ENCODE results near the gene CDNF.
A peak's percentile ranks its signal among the peaks of the same experiment; 100 is the strongest.

CDNF gene

DNA sequence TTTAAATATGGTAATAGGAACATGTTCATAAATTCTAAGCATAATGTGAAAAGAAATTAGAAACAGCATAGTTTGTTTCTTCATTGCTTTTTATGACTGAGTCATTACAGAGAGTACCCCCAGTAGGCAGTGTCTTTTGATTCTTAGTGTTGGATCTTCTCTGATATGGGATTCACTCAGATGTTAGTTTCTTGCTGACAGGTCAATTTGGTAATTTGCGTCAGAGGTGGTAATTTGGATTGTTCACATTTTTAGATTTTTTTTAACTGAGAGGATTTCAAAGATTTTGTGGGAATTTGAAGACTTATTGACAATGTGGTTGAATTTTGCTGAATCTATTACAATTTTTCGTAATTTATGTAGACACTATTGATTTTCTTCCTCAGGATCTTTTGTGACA is 2.3 kb upstream of the CDNF start:
- Histone ChIP-seq H3K9ac (ENCODE audit: low read depth in 1 of 2, low read length in 2 of 2) (no peak overlapping the region), H3K9me3 (ENCODE audit: control insufficient read depth in 2 of 2, low read length in 2 of 2) (no peaks in the 10 kb centered on the region), H3K27me3 (ENCODE audit: control insufficient read depth in 2 of 2, insufficient read depth in 2 of 2, low read length in 2 of 2) (no peaks in the 10 kb centered on the region), H3K27ac (ENCODE audit: low read depth in 2 of 2, low read length in 2 of 2) (no peak overlapping the region), H3K4me3 (ENCODE audit: low read length in 2 of 2) (no peak overlapping the region), H3K4me1 (ENCODE audit: control insufficient read depth in 2 of 2, insufficient read depth in 2 of 2, low read length in 2 of 2) (peaks cover 5 to 7% of the 10 kb centered on the region in 2 donors), H3K36me3 (ENCODE audit: control insufficient read depth in 2 of 2, insufficient read depth in 2 of 2, low read length in 2 of 2) (peaks cover 40 to 41% of the 10 kb centered on the region in 2 donors)

DNA sequence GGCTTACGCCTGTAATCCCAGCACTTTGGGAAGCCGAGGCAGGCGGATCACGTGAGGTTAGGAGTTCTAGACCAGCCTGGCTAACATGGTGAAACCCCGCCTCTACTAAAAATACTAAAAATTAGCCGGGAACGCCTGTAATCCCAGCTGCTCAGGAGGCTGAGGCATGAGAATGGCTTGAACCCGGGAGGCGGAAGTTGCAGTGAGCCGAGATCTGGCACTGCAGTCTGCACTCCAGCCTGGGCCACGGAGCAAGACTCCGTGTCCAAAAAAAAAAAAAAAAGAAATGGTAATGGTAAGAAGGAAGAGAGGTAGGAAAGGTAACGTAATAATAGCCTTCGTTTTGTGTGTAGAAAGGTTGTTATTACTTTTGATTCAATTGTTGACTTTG is 1.5 kb upstream of the CDNF start:
- H3K36me3 ChIP-seq (ENCODE audit: control insufficient read depth in 2 of 2, insufficient read depth in 2 of 2, low read length in 2 of 2) = peaks cover 34% of the 10 kb centered on the region in 2 donors
- peak overlapping the region; percentile 92 to 96 for H3K27ac ChIP-seq (ENCODE audit: low read depth in 2 of 2, low read length in 2 of 2)

GRCh38 chr10:14838582-14839304 is 906 bp upstream of the CDNF start:
- Histone ChIP-seq H3K9me3 (ENCODE audit: control insufficient read depth in 2 of 2, low read length in 2 of 2) (no peaks in the 10 kb centered on the region), H3K4me1 (ENCODE audit: control insufficient read depth in 2 of 2, insufficient read depth in 2 of 2, low read length in 2 of 2) (peaks cover 5 to 12% of the 10 kb centered on the region in 2 donors), H3K36me3 (ENCODE audit: control insufficient read depth in 2 of 2, insufficient read depth in 2 of 2, low read length in 2 of 2) (peaks cover 28 to 29% of the 10 kb centered on the region in 2 donors), H3K27ac (ENCODE audit: low read depth in 2 of 2, low read length in 2 of 2) (peak overlapping the region; percentile 92 to 96), H3K27me3 (ENCODE audit: control insufficient read depth in 2 of 2, insufficient read depth in 2 of 2, low read length in 2 of 2) (no peaks in the 10 kb centered on the region), H3K9ac (ENCODE audit: low read depth in 1 of 2, low read length in 2 of 2) (peak overlapping the region; percentile 97 to 98), H3K4me3 (ENCODE audit: low read length in 2 of 2) (peak overlapping the region; percentile 90 to 95)

More for the DNA sequence above, 1.5 kb upstream of the CDNF start:
- Histone ChIP-seq H3K4me1 (ENCODE audit: control insufficient read depth in 2 of 2, insufficient read depth in 2 of 2, low read length in 2 of 2) (peaks cover 5 to 12% of the 10 kb centered on the region in 2 donors), H3K4me3 (ENCODE audit: low read length in 2 of 2) (peak overlapping the region; percentile 90 to 95), H3K9ac (ENCODE audit: low read depth in 1 of 2, low read length in 2 of 2) (peak overlapping the region; percentile 97 to 98), H3K9me3 (ENCODE audit: control insufficient read depth in 2 of 2, low read length in 2 of 2) (no peaks in the 10 kb centered on the region), H3K27me3 (ENCODE audit: control insufficient read depth in 2 of 2, insufficient read depth in 2 of 2, low read length in 2 of 2) (no peaks in the 10 kb centered on the region)

DNA sequence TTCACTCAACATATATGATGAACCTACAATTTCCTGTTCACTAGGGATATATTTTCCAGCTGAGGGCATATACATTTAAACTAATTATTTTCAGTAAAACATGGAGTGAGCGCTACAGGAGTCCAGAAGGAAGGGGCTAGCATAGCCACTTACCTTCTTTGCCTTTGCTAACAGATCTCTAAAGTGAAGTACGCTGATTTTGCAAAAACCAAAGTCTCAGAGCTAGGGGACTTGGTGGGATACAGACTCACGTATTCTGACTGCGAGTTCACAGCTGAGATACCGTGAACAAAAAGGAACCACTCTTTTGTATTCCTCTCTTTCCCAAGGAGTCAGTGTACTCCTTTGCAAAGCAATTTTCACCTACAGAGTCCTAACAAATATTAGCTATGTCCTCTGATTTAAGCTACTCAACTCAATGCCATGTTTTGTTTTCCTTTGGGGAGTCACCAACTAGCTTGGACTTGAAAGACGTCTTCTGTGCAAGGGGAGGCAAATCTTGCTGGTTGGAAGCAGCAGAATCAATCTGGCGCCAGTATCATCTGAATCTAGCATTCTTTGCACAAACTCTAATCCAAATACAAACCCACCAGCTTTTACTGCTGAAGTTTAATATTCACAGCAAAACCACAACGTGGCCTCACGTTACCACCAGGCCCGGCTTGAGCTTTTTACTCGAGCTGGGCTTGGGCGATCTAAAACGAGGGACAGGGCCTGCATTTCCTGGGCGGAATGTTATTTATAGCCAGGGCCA is 657 bp downstream of the CDNF start:
- Histone ChIP-seq H3K4me3 (ENCODE audit: low read length in 2 of 2) (peak overlapping the region; percentile 80 to 95), H3K9ac (ENCODE audit: low read depth in 1 of 2, low read length in 2 of 2) (peak overlapping the region; percentile 96 to 97), H3K36me3 (ENCODE audit: control insufficient read depth in 2 of 2, insufficient read depth in 2 of 2, low read length in 2 of 2) (peaks cover 12 to 13% of the 10 kb centered on the region in 2 donors), H3K27me3 (ENCODE audit: control insufficient read depth in 2 of 2, insufficient read depth in 2 of 2, low read length in 2 of 2) (no peaks in the 10 kb centered on the region), H3K9me3 (ENCODE audit: control insufficient read depth in 2 of 2, low read length in 2 of 2) (no peaks in the 10 kb centered on the region), H3K4me1 (ENCODE audit: control insufficient read depth in 2 of 2, insufficient read depth in 2 of 2, low read length in 2 of 2) (peaks cover 5 to 12% of the 10 kb centered on the region in 2 donors), H3K27ac (ENCODE audit: low read depth in 2 of 2, low read length in 2 of 2) (peak overlapping the region; percentile 93 to 96)

DNA sequence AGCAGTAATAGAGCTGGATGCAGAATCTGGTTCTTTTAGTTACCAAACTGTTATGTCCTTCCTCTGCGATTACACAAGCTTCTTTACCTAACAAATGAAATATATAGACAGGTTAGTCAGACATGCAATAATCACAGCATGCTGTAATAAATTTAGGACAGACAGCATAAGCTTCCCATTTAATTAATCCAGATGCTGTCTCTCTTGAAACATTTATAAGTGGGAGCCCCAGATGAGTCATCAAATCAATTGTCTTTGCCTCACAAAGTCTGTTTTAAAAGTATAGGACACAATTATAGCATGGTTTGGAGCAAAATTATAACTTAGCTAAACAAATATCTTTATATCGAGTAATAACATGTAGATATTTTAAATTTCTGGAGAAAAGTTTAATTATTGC is 1.6 kb downstream of the CDNF start:
- no peaks in the 10 kb centered on the region for H3K27me3 ChIP-seq (ENCODE audit: control insufficient read depth in 2 of 2, insufficient read depth in 2 of 2, low read length in 2 of 2)
- H3K4me1 ChIP-seq (ENCODE audit: control insufficient read depth in 2 of 2, insufficient read depth in 2 of 2, low read length in 2 of 2) = peaks cover 5 to 12% of the 10 kb centered on the region in 2 donors
- no peak overlapping the region for H3K4me3 ChIP-seq (ENCODE audit: low read length in 2 of 2)
- no peak overlapping the region for H3K9ac ChIP-seq (ENCODE audit: low read depth in 1 of 2, low read length in 2 of 2)
- no peak overlapping the region for H3K27ac ChIP-seq (ENCODE audit: low read depth in 2 of 2, low read length in 2 of 2)
- H3K36me3 ChIP-seq (ENCODE audit: control insufficient read depth in 2 of 2, insufficient read depth in 2 of 2, low read length in 2 of 2) = peaks cover 3 to 4% of the 10 kb centered on the region in 2 donors
- H3K9me3 ChIP-seq (ENCODE audit: control insufficient read depth in 2 of 2, low read length in 2 of 2) = no peaks in the 10 kb centered on the region

- Histone ChIP-seq H3K4me3 (ENCODE audit: low read length in 2 of 2) (no peak overlapping the region), H3K36me3 (ENCODE audit: control insufficient read depth in 2 of 2, insufficient read depth in 2 of 2, low read length in 2 of 2) (no peaks in the 10 kb centered on the region), H3K27me3 (ENCODE audit: control insufficient read depth in 2 of 2, insufficient read depth in 2 of 2, low read length in 2 of 2) (no peaks in the 10 kb centered on the region), H3K9ac (ENCODE audit: low read depth in 1 of 2, low read length in 2 of 2) (no peak overlapping the region), H3K9me3 (ENCODE audit: control insufficient read depth in 2 of 2, low read length in 2 of 2) (no peaks in the 10 kb centered on the region), H3K27ac (ENCODE audit: low read depth in 2 of 2, low read length in 2 of 2) (no peak overlapping the region), H3K4me1 (ENCODE audit: control insufficient read depth in 2 of 2, insufficient read depth in 2 of 2, low read length in 2 of 2) (peaks cover 0 to 12% of the 10 kb centered on the region in 2 donors)
These were observed 4.7 kb downstream of the CDNF start for GRCh38 chr10:14833106-14833505.

GRCh38 chr10:14826076-14826829 is 11.6 kb downstream of the CDNF start:
- no peak overlapping the region for H3K27ac ChIP-seq (ENCODE audit: low read depth in 2 of 2, low read length in 2 of 2)
- H3K4me1 ChIP-seq (ENCODE audit: control insufficient read depth in 2 of 2, insufficient read depth in 2 of 2, low read length in 2 of 2) = peaks cover 0 to 3% of the 10 kb centered on the region in 2 donors
- H3K27me3 ChIP-seq (ENCODE audit: control insufficient read depth in 2 of 2, insufficient read depth in 2 of 2, low read length in 2 of 2) = no peaks in the 10 kb centered on the region
- H3K4me3 ChIP-seq (ENCODE audit: low read length in 2 of 2) = no peak overlapping the region
- H3K9ac ChIP-seq (ENCODE audit: low read depth in 1 of 2, low read length in 2 of 2) = no peak overlapping the region
- no peaks in the 10 kb centered on the region for H3K36me3 ChIP-seq (ENCODE audit: control insufficient read depth in 2 of 2, insufficient read depth in 2 of 2, low read length in 2 of 2)
- no peaks in the 10 kb centered on the region for H3K9me3 ChIP-seq (ENCODE audit: control insufficient read depth in 2 of 2, low read length in 2 of 2)

GRCh38 chr10:14823966-14824365 is 13.9 kb downstream of the CDNF start:
- Histone ChIP-seq H3K27me3 (ENCODE audit: control insufficient read depth in 2 of 2, insufficient read depth in 2 of 2, low read length in 2 of 2) (no peaks in the 10 kb centered on the region), H3K36me3 (ENCODE audit: control insufficient read depth in 2 of 2, insufficient read depth in 2 of 2, low read length in 2 of 2) (no peaks in the 10 kb centered on the region), H3K9ac (ENCODE audit: low read depth in 1 of 2, low read length in 2 of 2) (no peak overlapping the region), H3K27ac (ENCODE audit: low read depth in 2 of 2, low read length in 2 of 2) (no peak overlapping the region), H3K4me3 (ENCODE audit: low read length in 2 of 2) (no peak overlapping the region), H3K4me1 (ENCODE audit: control insufficient read depth in 2 of 2, insufficient read depth in 2 of 2, low read length in 2 of 2) (peaks cover 0 to 3% of the 10 kb centered on the region in 2 donors), H3K9me3 (ENCODE audit: control insufficient read depth in 2 of 2, low read length in 2 of 2) (no peaks in the 10 kb centered on the region)

DNA sequence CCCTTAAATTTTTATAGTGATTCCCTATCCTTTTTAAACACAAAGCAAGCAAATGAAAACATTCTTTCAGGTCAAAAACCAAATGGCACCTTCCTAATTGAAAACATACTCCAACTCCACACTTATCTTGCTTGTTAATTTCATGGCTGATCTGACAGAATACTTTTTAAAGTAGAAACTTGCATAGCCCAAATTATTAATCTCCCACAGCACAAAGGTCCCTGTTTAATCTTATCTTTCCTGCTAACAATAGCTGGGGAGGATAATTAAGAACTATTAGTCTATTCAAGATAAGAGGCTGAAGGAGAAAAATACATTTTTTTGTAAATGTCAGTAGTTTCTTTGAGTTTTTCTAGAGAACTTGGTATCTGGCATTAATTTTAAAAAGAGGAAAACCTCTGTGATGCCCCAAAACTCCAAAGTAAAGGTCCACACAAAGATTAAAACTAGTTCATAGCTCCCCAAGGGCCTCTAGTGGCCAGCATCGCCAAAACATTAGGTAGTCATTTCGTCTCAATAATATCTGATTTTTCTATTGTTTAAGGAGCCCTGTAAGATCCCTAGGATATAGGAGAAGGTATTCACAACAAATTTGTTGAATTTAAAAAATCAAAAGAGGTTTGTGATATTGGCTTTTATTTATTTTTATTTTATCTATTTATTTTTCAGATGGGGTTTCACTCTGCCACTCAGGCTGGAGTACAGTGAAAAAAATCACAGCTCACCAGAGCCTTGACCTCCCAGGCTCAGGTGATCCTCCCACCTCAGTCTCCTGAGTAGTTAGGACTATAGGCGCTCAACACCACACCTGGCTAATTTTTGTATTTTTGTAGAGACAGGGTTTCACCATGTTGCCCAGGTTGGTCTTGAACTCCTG is 14.7 kb downstream of the CDNF start:
- Histone ChIP-seq H3K9me3 (ENCODE audit: control insufficient read depth in 2 of 2, low read length in 2 of 2) (no peaks in the 10 kb centered on the region), H3K36me3 (ENCODE audit: control insufficient read depth in 2 of 2, insufficient read depth in 2 of 2, low read length in 2 of 2) (no peaks in the 10 kb centered on the region), H3K9ac (ENCODE audit: low read depth in 1 of 2, low read length in 2 of 2) (no peak overlapping the region), H3K27ac (ENCODE audit: low read depth in 2 of 2, low read length in 2 of 2) (no peak overlapping the region), H3K4me1 (ENCODE audit: control insufficient read depth in 2 of 2, insufficient read depth in 2 of 2, low read length in 2 of 2) (peaks cover 0 to 3% of the 10 kb centered on the region in 2 donors), H3K4me3 (ENCODE audit: low read length in 2 of 2) (no peak overlapping the region), H3K27me3 (ENCODE audit: control insufficient read depth in 2 of 2, insufficient read depth in 2 of 2, low read length in 2 of 2) (no peaks in the 10 kb centered on the region)
